HepG2 (cell line): ENCODE data around the gene RBM5. TPM values are rescaled to one million over a fixed set of nuclear protein-coding genes. Genes with fewer than 3 reads are reported as not detected.

Source experiments
- ASH2L ChIP-seq: fragments of 300-600, 200-600 bp; sonication (generic); IDR thresholded peaks from 2 replicates; pipeline ENCODE4 v1.7.0; 2017; ENCODE audit warnings: low read depth, mild to moderate bottlenecking, moderate library complexity, mixed read lengths, low read length; ENCODE audit not compliant: insufficient read length
- ATF6 ChIP-seq: sonication (generic); formaldehyde crosslinking; conservative IDR thresholded peaks from 2 replicates; pipeline ENCODE4 v1.4.0; 2020; ENCODE audit warnings: missing genetic modification reagents
- CBFB ChIP-seq: sonication (generic); formaldehyde crosslinking; IDR thresholded peaks from 2 replicates; pipeline ENCODE4 v1.4.0; 2020; ENCODE audit warnings: missing genetic modification reagents
- CBX1 ChIP-seq: IDR thresholded peaks from one replicate; pipeline ENCODE4 v1.6.1; 2016; ENCODE audit warnings: antibody characterized with exemption, low read depth
- CREB3 ChIP-seq: sonication (generic); formaldehyde crosslinking; IDR thresholded peaks from 2 replicates; pipeline ENCODE4 v1.5.0; 2020; ENCODE audit warnings: missing genetic modification reagents
- GMEB1 ChIP-seq: sonication (generic); formaldehyde crosslinking; IDR thresholded peaks from 2 replicates; pipeline ENCODE4 v1.5.1; 2020; ENCODE audit warnings: missing genetic modification reagents, mild to moderate bottlenecking, borderline replicate concordance
- MEIS1 ChIP-seq: sonication (generic); formaldehyde crosslinking; IDR thresholded peaks from 2 replicates; pipeline ENCODE4 v1.9.0; 2021; ENCODE audit warnings: mild to moderate bottlenecking, missing genetic modification reagents, moderate library complexity, borderline replicate concordance
- PHF5A ChIP-seq: IDR thresholded peaks from one replicate; pipeline ENCODE4 v1.6.1; 2018; ENCODE audit warnings: low read depth, missing genetic modification reagents; ENCODE audit not compliant: unreplicated experiment
- PITX1 ChIP-seq: sonication (generic); formaldehyde crosslinking; IDR thresholded peaks from 2 replicates; pipeline ENCODE4 v1.5.1; 2020; ENCODE audit warnings: mild to moderate bottlenecking, missing genetic modification reagents
- POLR2G ChIP-seq: fragments of 200-400 bp; formaldehyde crosslinking; IDR thresholded peaks from 2 replicates; pipeline ENCODE4 v1.6.1; 2018; ENCODE audit warnings: mild to moderate bottlenecking, low read depth, low read length, moderate library complexity
- RBM22 ChIP-seq: fragments of 200-400 bp; formaldehyde crosslinking; optimal IDR thresholded peaks from 2 replicates; pipeline ENCODE3; 2017; ENCODE audit warnings: mild to moderate bottlenecking, low read length, moderate library complexity
- SOX5 ChIP-seq: IDR thresholded peaks from 2 replicates; pipeline ENCODE4 v1.6.1; 2016; ENCODE audit warnings: borderline replicate concordance
- SP2 ChIP-seq: sonication (generic); formaldehyde crosslinking; IDR thresholded peaks from 2 replicates; pipeline ENCODE4 v1.5.1; 2020; ENCODE audit warnings: mild to moderate bottlenecking, missing genetic modification reagents
- THRA ChIP-seq: sonication (generic); formaldehyde crosslinking; IDR thresholded peaks from 2 replicates; pipeline ENCODE4 v1.4.0; 2020; ENCODE audit warnings: missing genetic modification reagents, borderline replicate concordance
- ZBTB3 ChIP-seq: sonication (generic); formaldehyde crosslinking; IDR thresholded peaks from 2 replicates; pipeline ENCODE4 v1.4.0; 2020; ENCODE audit warnings: low read depth, mild to moderate bottlenecking, moderate library complexity, missing genetic modification reagents, borderline replicate concordance
- ZHX1 ChIP-seq: sonication (generic); formaldehyde crosslinking; IDR thresholded peaks from 2 replicates; pipeline ENCODE4 v1.8.1; 2022; ENCODE audit warnings: low read depth, mild to moderate bottlenecking, missing genetic modification reagents
- ZNF460 ChIP-seq: sonication (generic); formaldehyde crosslinking; IDR thresholded peaks from 2 replicates; pipeline ENCODE4 v1.5.1; 2020; ENCODE audit warnings: missing genetic modification reagents, mild to moderate bottlenecking, borderline replicate concordance
- polyA plus RNA-seq, 8 experiments: library from polyadenylated mRNA; depleted of rRNA in 3 of 8; stranded (reverse) in 7 of 8; unstranded in 1 of 8; fragments of >200 nt; fragmentation: Illumina TruSeq in 4 of 8; extraction: Trizol in 4 of 8; gene quantifications; 2 replicates each; pipeline versions ENCODE4 v1.2.1 to v1.2.3, GENCODE V29; 2011 to 2016; ENCODE audit warnings: low read depth in 4 of 8, missing spikeins in 1 of 8, mixed read lengths in 1 of 8; ENCODE audit not compliant: insufficient read depth in 1 of 8
- total RNA-seq, 5 experiments: library from RNA; depleted of rRNA; stranded (reverse); fragments of >200 nt; fragmentation: Illumina TruSeq; extraction: Trizol; gene quantifications; 2 replicates each; pipeline ENCODE4 v1.2.3, GENCODE V29; 2016; ENCODE audit warnings: low read depth in 1 of 5

Gene RBM5
- total and polyA plus RNA-seq, 2 of the 13 experiments (the other 11 are each of a cell fraction or from before 2014, with no cell fraction given): 106 to 204 TPM

GRCh38 chr3:50088725-50089608 lies at the start of gene RBM5 (continued):
- TF ChIP-seq GMEB1 (CRISPR knock-in tag) (peak; percentile 66; the same call in 1 of the 2 replicates), MEIS1 (CRISPR knock-in tag) (no peak), ASH2L (peak; percentile 93), POLR2G (peak; percentile 88), SP2 (peak; percentile 71), SOX5 (CRISPR knock-in tag) (peak; percentile 41; the same call in 1 of the 2 replicates), ZHX1 (CRISPR knock-in tag) (no peak), CBX1 (no peak), CREB3 (no peak), CBFB (CRISPR knock-in tag) (no peak), ATF6 (no peak), ZBTB3 (CRISPR knock-in tag) (no peak), PHF5A (CRISPR knock-in tag) (no peak), RBM22 (no peak), PITX1 (CRISPR knock-in tag) (no peak), THRA (CRISPR knock-in tag) (no peak), ZNF460 (no peak)
